Parathyroid adenoma (tissue), 2 donors: Measurements from ENCODE around the gene NAA38.

Experiments
- H2AFZ ChIP-seq: fragments of 300-600 bp; sonication (generic); one replicate; pipeline ENCODE4 v1.7.0; 2017; ENCODE audit warnings: antibody characterized with exemption, mild to moderate bottlenecking
- H3K27ac ChIP-seq: fragments of 300-600 bp; sonication (generic); one replicate; pipeline ENCODE4 v1.7.0; 2017
- H3K27me3 ChIP-seq: fragments of 300-600 bp; sonication (generic); one replicate; pipeline ENCODE4 v1.7.0; 2017; ENCODE audit warnings: low read length; ENCODE audit not compliant: control insufficient read depth, insufficient read depth
- H3K36me3 ChIP-seq: fragments of 300-600 bp; sonication (generic); one replicate; pipeline ENCODE4 v1.7.0; 2017; ENCODE audit warnings: low read length; ENCODE audit not compliant: control insufficient read depth, insufficient read depth
- H3K4me1 ChIP-seq: fragments of 300-600 bp; sonication (generic); one replicate; pipeline ENCODE4 v1.7.0; 2017; ENCODE audit warnings: control low read depth
- H3K4me2 ChIP-seq: fragments of 300-600 bp; sonication (generic); one replicate; pipeline ENCODE4 v1.7.0; 2017; ENCODE audit warnings: low read length
- H3K4me3 ChIP-seq: fragments of 300-600 bp; sonication (generic); one replicate; pipeline ENCODE4 v1.7.0; 2017; ENCODE audit warnings: low read depth, low read length
- H3K79me2 ChIP-seq: fragments of 300-600 bp; sonication (generic); one replicate; pipeline ENCODE4 v1.7.0; 2017; ENCODE audit warnings: control low read depth
- H3K9ac ChIP-seq: fragments of 300-600 bp; sonication (generic); one replicate; pipeline ENCODE4 v1.7.0; 2017; ENCODE audit warnings: mild to moderate bottlenecking
- H3K9me3 ChIP-seq: fragments of 300-600 bp; sonication (generic); one replicate; pipeline ENCODE4 v1.7.0; 2017; ENCODE audit warnings: low read length; ENCODE audit not compliant: control insufficient read depth
- TF ChIP-seq, protein P1 (sequence below): fragments of 300-600 bp; sonication (generic); IDR thresholded peaks from one replicate; pipeline ENCODE4 v1.7.0; 2017; ENCODE audit warnings: antibody characterized with exemption, mild to moderate bottlenecking
- donor health status: primary hyperparathyroidism.

Gene NAA38

GRCh38 chr17:7885367-7886226, 28.2 kb upstream of the NAA38 start:
- no peaks in the 10 kb centered on the region for H3K36me3 ChIP-seq
- H3K4me2 ChIP-seq: peak overlapping the region; percentile 99
- H3K4me1 ChIP-seq: peaks cover 33% of the 10 kb centered on the region
- H3K9ac ChIP-seq: peak overlapping the region; percentile 48
- peak overlapping the region; percentile 81 for H3K4me3 ChIP-seq
- peak overlapping the region; percentile 68 for H2AFZ ChIP-seq
- no peaks in the 10 kb centered on the region for H3K27me3 ChIP-seq
- H3K27ac ChIP-seq: peak overlapping the region; percentile 85
- no peaks in the 10 kb centered on the region for H3K79me2 ChIP-seq
- TF ChIP-seq, protein P1, sequence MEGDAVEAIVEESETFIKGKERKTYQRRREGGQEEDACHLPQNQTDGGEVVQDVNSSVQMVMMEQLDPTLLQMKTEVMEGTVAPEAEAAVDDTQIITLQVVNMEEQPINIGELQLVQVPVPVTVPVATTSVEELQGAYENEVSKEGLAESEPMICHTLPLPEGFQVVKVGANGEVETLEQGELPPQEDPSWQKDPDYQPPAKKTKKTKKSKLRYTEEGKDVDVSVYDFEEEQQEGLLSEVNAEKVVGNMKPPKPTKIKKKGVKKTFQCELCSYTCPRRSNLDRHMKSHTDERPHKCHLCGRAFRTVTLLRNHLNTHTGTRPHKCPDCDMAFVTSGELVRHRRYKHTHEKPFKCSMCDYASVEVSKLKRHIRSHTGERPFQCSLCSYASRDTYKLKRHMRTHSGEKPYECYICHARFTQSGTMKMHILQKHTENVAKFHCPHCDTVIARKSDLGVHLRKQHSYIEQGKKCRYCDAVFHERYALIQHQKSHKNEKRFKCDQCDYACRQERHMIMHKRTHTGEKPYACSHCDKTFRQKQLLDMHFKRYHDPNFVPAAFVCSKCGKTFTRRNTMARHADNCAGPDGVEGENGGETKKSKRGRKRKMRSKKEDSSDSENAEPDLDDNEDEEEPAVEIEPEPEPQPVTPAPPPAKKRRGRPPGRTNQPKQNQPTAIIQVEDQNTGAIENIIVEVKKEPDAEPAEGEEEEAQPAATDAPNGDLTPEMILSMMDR: no peak
- no peaks in the 10 kb centered on the region for H3K9me3 ChIP-seq

DNA sequence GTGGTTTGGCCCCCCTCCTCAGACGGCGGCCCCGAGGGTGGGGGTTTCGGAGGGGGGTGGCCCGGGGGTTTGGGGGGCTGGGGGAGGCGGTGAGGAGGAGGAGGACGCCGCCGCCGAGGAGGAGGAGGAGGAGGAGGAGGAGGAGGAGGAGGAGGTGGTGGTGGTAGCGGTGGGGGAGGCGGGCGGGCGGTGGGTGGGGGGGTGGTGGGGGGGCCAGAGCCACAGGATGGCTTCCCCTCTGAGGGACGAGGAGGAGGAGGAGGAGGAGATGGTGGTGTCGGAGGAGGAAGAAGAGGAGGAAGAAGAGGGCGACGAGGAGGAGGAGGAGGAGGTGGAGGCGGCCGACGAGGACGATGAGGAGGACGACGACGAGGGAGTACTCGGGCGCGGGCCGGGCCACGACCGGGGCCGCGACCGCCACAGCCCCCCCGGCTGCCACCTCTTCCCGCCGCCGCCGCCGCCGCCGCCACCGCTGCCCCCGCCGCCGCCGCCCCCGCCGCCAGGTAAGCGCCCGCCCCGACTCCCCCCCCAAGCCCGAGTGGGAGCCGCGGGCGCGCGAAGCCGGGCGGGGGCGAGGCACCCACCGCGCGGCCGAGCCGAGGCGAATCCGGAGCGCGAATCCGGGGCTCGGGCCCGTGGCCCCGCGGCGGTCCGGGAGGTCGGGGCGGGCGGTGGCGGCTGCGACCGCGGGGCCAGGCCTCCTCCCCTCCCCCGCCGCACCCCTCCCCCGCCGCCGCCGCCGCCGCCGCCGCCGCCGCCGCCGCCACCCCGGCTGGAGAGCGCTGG, 27.4 kb upstream of the NAA38 start:
- Histone ChIP-seq H3K4me3 (peak overlapping the region; percentile 81), H2AFZ (no peak overlapping the region), H3K27ac (peak overlapping the region; percentile 85), H3K9me3 (no peaks in the 10 kb centered on the region), H3K79me2 (no peaks in the 10 kb centered on the region), H3K9ac (no peak overlapping the region), H3K4me1 (peaks cover 29% of the 10 kb centered on the region), H3K27me3 (no peaks in the 10 kb centered on the region), H3K36me3 (no peaks in the 10 kb centered on the region), H3K4me2 (no peak overlapping the region)
- TF ChIP-seq, protein P1: no peak

DNA sequence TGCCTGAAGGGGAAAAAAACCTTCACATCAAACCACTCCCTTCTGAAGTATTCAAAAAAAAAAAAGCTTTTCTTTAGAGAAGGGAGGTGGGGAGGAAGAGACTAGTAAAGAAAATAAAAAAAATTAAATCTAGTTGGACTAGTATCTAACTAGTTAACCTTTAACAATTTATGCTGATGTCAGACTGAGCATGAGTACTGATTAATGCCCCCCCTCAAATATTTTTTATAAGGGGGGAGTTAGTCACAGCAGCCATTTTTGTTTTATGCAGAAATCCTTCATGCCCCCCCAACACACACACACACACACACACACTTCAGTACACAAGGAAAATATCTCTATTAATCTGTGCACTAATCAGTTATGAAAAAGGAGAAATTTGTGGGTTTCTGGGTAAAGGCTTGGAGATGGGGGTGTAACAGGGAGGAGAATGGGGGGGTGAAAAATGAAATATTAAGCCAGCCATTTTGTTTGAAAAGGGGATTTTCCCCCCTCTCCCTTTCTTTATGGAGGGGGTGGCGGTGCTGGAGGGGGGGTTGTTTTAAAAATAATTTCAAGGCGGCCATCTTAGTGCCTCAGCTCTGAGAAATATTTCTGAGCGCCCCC, 26.5 kb upstream of the NAA38 start:
- Histone ChIP-seq H3K9me3 (no peaks in the 10 kb centered on the region), H3K36me3 (no peaks in the 10 kb centered on the region), H3K4me1 (peaks cover 21% of the 10 kb centered on the region), H2AFZ (peak overlapping the region; percentile 44), H3K4me3 (peak overlapping the region; percentile 8), H3K9ac (no peak overlapping the region), H3K79me2 (no peaks in the 10 kb centered on the region), H3K27ac (peak overlapping the region; percentile 73), H3K4me2 (peak overlapping the region; percentile 68), H3K27me3 (no peaks in the 10 kb centered on the region)
- TF ChIP-seq, protein P1: no peak

DNA sequence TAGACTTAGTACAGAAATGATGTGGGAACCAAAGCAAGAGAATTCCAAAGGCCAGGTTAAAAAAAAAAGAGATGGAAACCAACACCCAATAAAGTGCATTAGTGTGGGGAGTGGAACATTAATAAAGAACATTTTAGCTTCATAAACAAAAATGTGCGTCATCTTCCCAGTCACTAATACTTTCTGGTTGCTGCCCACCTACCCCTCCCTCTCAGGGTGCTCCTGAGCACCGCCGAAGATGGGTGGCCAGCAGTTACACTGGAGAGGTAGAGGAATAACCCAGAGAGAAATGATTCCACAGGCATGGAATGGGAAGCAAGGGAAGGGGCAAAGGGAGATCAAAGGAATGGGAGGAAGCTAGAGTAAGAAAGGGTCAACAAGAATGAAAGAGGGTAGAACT, 25.3 kb upstream of the NAA38 start:
- H3K27ac ChIP-seq: peak overlapping the region; percentile 73
- no peak overlapping the region for H3K9ac ChIP-seq
- H3K79me2 ChIP-seq: no peaks in the 10 kb centered on the region
- no peaks in the 10 kb centered on the region for H3K9me3 ChIP-seq
- no peak overlapping the region for H3K4me2 ChIP-seq
- H3K27me3 ChIP-seq: no peaks in the 10 kb centered on the region
- H3K4me1 ChIP-seq: peaks cover 12% of the 10 kb centered on the region
- no peak overlapping the region for H2AFZ ChIP-seq
- H3K4me3 ChIP-seq: no peak overlapping the region
- H3K36me3 ChIP-seq: no peaks in the 10 kb centered on the region
- TF ChIP-seq, protein P1: no peak
